H9 (cell line): ENCODE data around the gene DYRK3. TPM values are rescaled to one million over a fixed set of nuclear protein-coding genes. Genes with fewer than 3 reads are reported as not detected.

Source experiments
- DNase-seq: peaks from one replicate; pipeline ENCODE4 v3.0.0-alpha.2; 2017
- H2AFZ ChIP-seq: one replicate; pipeline ENCODE4 v1.6.1; 2013; ENCODE audit warnings: mild to moderate bottlenecking, low read length, control low read depth, moderate library complexity
- H2AK5ac ChIP-seq: 2 replicates; pipeline ENCODE4 v1.6.1; 2013; ENCODE audit warnings: low read length, control low read depth, mixed read lengths; ENCODE audit not compliant: insufficient read length
- H2BK120ac ChIP-seq: one replicate; pipeline ENCODE4 v1.6.1; 2013; ENCODE audit warnings: low read depth, mild to moderate bottlenecking, low read length, control low read depth, inconsistent platforms; ENCODE audit not compliant: poor library complexity, severe bottlenecking
- H2BK12ac ChIP-seq: 2 replicates; pipeline ENCODE4 v1.6.1; 2013; ENCODE audit warnings: low read length, control low read depth, mixed read lengths, low read depth; ENCODE audit not compliant: insufficient read length
- H2BK15ac ChIP-seq: 2 replicates; pipeline ENCODE4 v1.6.1; 2013; ENCODE audit warnings: low read depth, low read length, control low read depth
- H2BK20ac ChIP-seq: one replicate; pipeline ENCODE4 v1.6.1; 2013; ENCODE audit warnings: low read depth, mild to moderate bottlenecking, low read length, control low read depth, inconsistent platforms; ENCODE audit not compliant: poor library complexity, severe bottlenecking
- H2BK5ac ChIP-seq: 2 replicates; pipeline ENCODE4 v1.6.1; 2013; ENCODE audit warnings: low read length, control low read depth, mixed read lengths; ENCODE audit not compliant: insufficient read length
- H3K14ac ChIP-seq: 2 replicates; pipeline ENCODE4 v1.6.1; 2013; ENCODE audit warnings: low read length, control low read depth; ENCODE audit not compliant: insufficient read depth
- H3K18ac ChIP-seq: 2 replicates; pipeline ENCODE4 v1.6.1; 2013; ENCODE audit warnings: low read depth, mild to moderate bottlenecking, mixed read lengths, low read length, control low read depth; ENCODE audit not compliant: insufficient read length
- H3K23ac ChIP-seq: 2 replicates; pipeline ENCODE4 v1.6.1; 2013; ENCODE audit warnings: low read length, control low read depth, mixed read lengths, low read depth; ENCODE audit not compliant: insufficient read length
- H3K23me2 ChIP-seq: 2 replicates; pipeline ENCODE4 v1.6.1; 2013; ENCODE audit warnings: low read depth, mild to moderate bottlenecking, mixed read lengths, low read length, control low read depth; ENCODE audit not compliant: insufficient read length, poor library complexity, severe bottlenecking
- H3K27ac ChIP-seq: 2 replicates; pipeline ENCODE4 v1.5.1; 2013; ENCODE audit warnings: low read length, control low read depth, mixed read lengths, low read depth; ENCODE audit not compliant: insufficient read length
- H3K27me3 ChIP-seq: 2 replicates; pipeline ENCODE4 v1.6.1; 2013; ENCODE audit warnings: low read length, control low read depth, inconsistent platforms; ENCODE audit not compliant: insufficient read depth
- H3K4ac ChIP-seq: 2 replicates; pipeline ENCODE4 v1.6.1; 2013; ENCODE audit warnings: low read depth, mild to moderate bottlenecking, control low read depth, inconsistent platforms, low read length, moderate library complexity
- H3K4me1 ChIP-seq: 2 replicates; pipeline ENCODE4 v1.6.1; 2013; ENCODE audit warnings: low read length, control low read depth, inconsistent platforms; ENCODE audit not compliant: insufficient read depth
- H3K4me2 ChIP-seq: 2 replicates; pipeline ENCODE4 v1.6.1; 2013; ENCODE audit warnings: low read length, control low read depth, mixed read lengths; ENCODE audit not compliant: insufficient read length, insufficient read depth
- H3K56ac ChIP-seq: 2 replicates; pipeline ENCODE4 v1.6.1; 2013; ENCODE audit warnings: low read depth, mild to moderate bottlenecking, mixed read lengths, low read length, control low read depth; ENCODE audit not compliant: insufficient read length
- H3K79me1 ChIP-seq: 2 replicates; pipeline ENCODE4 v1.6.1; 2013; ENCODE audit warnings: low read depth, mild to moderate bottlenecking, moderate library complexity, low read length, control low read depth, inconsistent platforms; ENCODE audit not compliant: insufficient read depth, poor library complexity, severe bottlenecking
- H3K79me2 ChIP-seq: 2 replicates; pipeline ENCODE4 v1.6.1; 2013; ENCODE audit warnings: low read length, control low read depth, inconsistent platforms; ENCODE audit not compliant: insufficient read depth
- H3K9ac ChIP-seq: 2 replicates; pipeline ENCODE4 v1.6.1; 2013; ENCODE audit warnings: low read length, control low read depth, mixed read lengths; ENCODE audit not compliant: insufficient read length; ENCODE audit errors: extremely low read depth
- H3K9me3 ChIP-seq: one replicate; pipeline ENCODE4 v1.6.1; 2013; ENCODE audit warnings: low read depth, low read length, inconsistent platforms; ENCODE audit not compliant: control insufficient read depth
- H3T11ph ChIP-seq: one replicate; pipeline ENCODE4 v1.6.1; 2013; ENCODE audit warnings: mild to moderate bottlenecking, low read length, control low read depth, inconsistent platforms
- H4K20me1 ChIP-seq: one replicate; pipeline ENCODE4 v1.6.1; 2013; ENCODE audit not compliant: control insufficient read depth, insufficient read length, insufficient read depth
- H4K5ac ChIP-seq: 2 replicates; pipeline ENCODE4 v1.6.1; 2013; ENCODE audit warnings: low read depth, mild to moderate bottlenecking, mixed read lengths, low read length, control low read depth; ENCODE audit not compliant: insufficient read length
- H4K8ac ChIP-seq: replicated peaks from 2 replicates; pipeline ENCODE4 v1.6.1; 2013; ENCODE audit warnings: low read length, control low read depth, mixed read lengths, low read depth; ENCODE audit not compliant: insufficient read length
- H4K91ac ChIP-seq: 2 replicates; pipeline ENCODE4 v1.6.1; 2013; ENCODE audit warnings: low read depth, mild to moderate bottlenecking, moderate library complexity, mixed read lengths, low read length, control low read depth; ENCODE audit not compliant: insufficient read length
- H3K27ac Mint-ChIP-seq, 3 experiments: 2 replicates in 2 of 3; 3 replicates in 1 of 3; pipeline ENCODE4 v1.8.0; 2020 to 2021; ENCODE audit warnings: mixed read lengths in 3 of 3, mild to moderate bottlenecking in 1 of 3, moderate library complexity in 1 of 3
- H3K27me3 Mint-ChIP-seq: 2 replicates; pipeline ENCODE4 v1.8.0; 2021; ENCODE audit warnings: low read depth, mild to moderate bottlenecking, moderate library complexity, mixed read lengths
- H3K36me3 Mint-ChIP-seq, 3 experiments: 2 replicates in 2 of 3; 3 replicates in 1 of 3; pipeline ENCODE4 v1.8.0; 2020 to 2021; ENCODE audit warnings: low read depth in 3 of 3, mixed read lengths in 3 of 3; ENCODE audit not compliant: insufficient read depth in 1 of 3
- H3K4me1 Mint-ChIP-seq, 2 experiments: 2 replicates each; pipeline ENCODE4 v1.8.0; 2020; ENCODE audit warnings: mixed read lengths in 2 of 2
- H3K4me3 Mint-ChIP-seq, 2 experiments: 2 replicates in 1 of 2; 3 replicates in 1 of 2; pipeline ENCODE4 v1.8.0; 2020 to 2021; ENCODE audit warnings: mild to moderate bottlenecking in 2 of 2, mixed read lengths in 2 of 2, moderate library complexity in 1 of 2
- H3K9me3 Mint-ChIP-seq, 2 experiments: 2 replicates in 1 of 2; 3 replicates in 1 of 2; pipeline ENCODE4 v1.8.0; 2020; ENCODE audit warnings: mild to moderate bottlenecking in 2 of 2, mixed read lengths in 2 of 2, moderate library complexity in 1 of 2
- CTCF ChIP-seq: fragments of 200-600 bp; sonication (generic); conservative IDR thresholded peaks from 3 replicates; pipeline ENCODE4 v1.8.0; 2021; ENCODE audit warnings: antibody characterized with exemption, mild to moderate bottlenecking
- WGBS: extraction: QIAGEN DNeasy Blood & Tissue Kit; methylation state at CpG from one replicate; pipeline ENCODE4 v1.1.7; 2013; ENCODE audit warnings: missing lambda C conversion rate, low lambda C conversion rate, mixed read lengths; ENCODE audit not compliant: insufficient read length; ENCODE audit errors: extremely low coverage; 5-methylcytosine and 5-hydroxymethylcytosine counted together
- total RNA-seq: library from RNA; stranded (reverse); gene quantifications from 2 replicates; pipeline ENCODE4 v1.2.1, GENCODE V29; 2021

DYRK3 gene
- total RNA-seq, 1 experiment from 2014 or later, result 4.7 TPM

DNA sequence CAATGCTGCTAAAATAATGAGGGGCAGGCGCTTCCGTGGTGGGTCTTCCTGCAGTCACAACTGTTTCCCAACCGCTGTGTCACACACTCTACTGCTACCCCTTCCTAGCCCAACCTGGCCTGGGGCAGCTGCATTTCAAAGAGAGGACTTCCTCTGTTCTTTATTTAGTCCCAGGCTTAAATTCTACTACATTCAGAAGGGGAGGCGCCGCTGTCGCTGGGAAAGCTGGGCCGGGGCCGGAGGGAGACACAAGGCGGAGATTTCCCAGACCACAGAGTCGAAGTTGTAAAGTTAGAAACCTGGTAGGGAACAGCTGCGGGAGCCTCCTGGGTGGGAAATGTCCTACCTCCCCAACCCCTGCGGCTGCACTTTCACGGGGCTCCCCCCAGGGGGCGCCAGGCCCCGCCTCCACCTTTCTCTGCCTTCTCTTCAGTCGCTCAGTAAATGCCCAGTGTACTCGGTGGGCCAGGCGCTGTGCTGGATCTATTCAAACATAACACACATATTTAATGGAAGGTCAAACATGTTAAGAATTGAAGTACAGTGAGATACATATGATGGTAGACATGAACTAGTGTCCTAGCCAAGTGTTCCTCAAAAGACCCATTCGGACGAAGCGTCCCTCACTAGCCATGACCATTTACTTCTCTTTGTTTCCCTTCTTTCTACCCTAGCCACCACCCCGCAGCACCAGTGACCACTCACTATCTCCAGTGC lies 23.1 kb downstream of the DYRK3 start:
- Histone ChIP-seq H3K27ac (no peak overlapping the region), H3T11ph (no peak overlapping the region), H2BK12ac (no peak overlapping the region), H3K9me3 (no peaks in the 10 kb centered on the region), H3K4me1 (peaks cover 4% of the 10 kb centered on the region), H2BK120ac (no peak overlapping the region), H2BK15ac (no peak overlapping the region), H2BK20ac (no peak overlapping the region), H4K8ac (no peak overlapping the region), H3K4ac (no peak overlapping the region), H3K56ac (no peak overlapping the region), H3K79me2 (no peaks in the 10 kb centered on the region), H4K20me1 (no peaks in the 10 kb centered on the region), H4K5ac (no peak overlapping the region), H4K91ac (no peak overlapping the region), H3K4me2 (peak overlapping the region; percentile 67), H3K79me1 (no peaks in the 10 kb centered on the region), H3K27me3 (peaks cover 8% of the 10 kb centered on the region; the same call in 1 of the 2 replicates), H3K9ac (no peak overlapping the region), H3K23me2 (no peaks in the 10 kb centered on the region), H2AFZ (no peak overlapping the region), H2BK5ac (no peak overlapping the region), H2AK5ac (no peak overlapping the region), H3K23ac (no peak overlapping the region), H3K18ac (no peak overlapping the region), H3K14ac (no peak overlapping the region)
- H3K9me3 Mint-ChIP-seq, result no peaks in the 10 kb centered on the region
- WGBS, result no CpG with 5 or more reads among the region's 22 CpGs
- peaks cover 66% of the 10 kb centered on the region for H3K27me3 Mint-ChIP-seq
- H3K27ac Mint-ChIP-seq, result no peak overlapping the region
- no peaks in the 10 kb centered on the region; a peak in 1 of 7 replicates for H3K36me3 Mint-ChIP-seq
- H3K4me1 Mint-ChIP-seq, result peaks cover 14 to 19% of the 10 kb centered on the region in 2 experiments
- peak; percentile 87 for DNase-seq
- TF ChIP-seq CTCF, result peak; percentile 97
- H3K4me3 Mint-ChIP-seq, result peak overlapping the region; percentile 37 to 59; a peak in 4 of 5 replicates
